ENCODE results near the gene EXOC6B. TPM values are rescaled to one million over a fixed set of nuclear protein-coding genes. Genes with fewer than 3 reads are reported as not detected.

The EXOC6B gene
- total and polyA plus RNA-seq, 5 experiments from 2014 or later = 3.3 to 20.1 (median 3.4) TPM

GRCh38 chr2:72350852-72351251, 475.0 kb downstream of the EXOC6B start:
- H3K27ac Mint-ChIP-seq = no peak overlapping the region
- no peaks in the 10 kb centered on the region for H3K27me3 Mint-ChIP-seq
- peaks cover 0 to 4% (median 0%) of the 10 kb centered on the region in 9 donors for H3K9me3 Mint-ChIP-seq
- no peak overlapping the region for H3K4me3 Mint-ChIP-seq
- no peak for DNase-seq
- H3K4me1 Mint-ChIP-seq = no peaks in the 10 kb centered on the region
- no peak for ATAC-seq
- POLR2A ChIA-PET = no interaction called here
- peaks cover 9 to 39% (median 12%) of the 10 kb centered on the region in 3 donors for H3K36me3 Mint-ChIP-seq

- POLR2A ChIA-PET = no interaction called here
Measured at GRCh38 chr2:72349016-72349415, 476.8 kb downstream of the EXOC6B start.

GRCh38 chr2:72347081-72347480, 478.8 kb downstream of the EXOC6B start:
- H3K4me3 Mint-ChIP-seq = no peak overlapping the region
- peaks cover 0 to 20% (median 4%) of the 10 kb centered on the region in 9 donors for H3K9me3 Mint-ChIP-seq
- H3K27ac Mint-ChIP-seq = no peak overlapping the region

More at GRCh38 chr2:72349016-72349415, 476.8 kb downstream of the EXOC6B start:
- Mint-ChIP-seq H3K9me3 (peaks cover 0 to 16% (median 4%) of the 10 kb centered on the region in 9 donors), H3K27me3 (no peaks in the 10 kb centered on the region), H3K4me1 (no peaks in the 10 kb centered on the region), H3K27ac (no peak overlapping the region), H3K36me3 (peaks cover 14 to 39% (median 26%) of the 10 kb centered on the region in 3 donors), H3K4me3 (no peak overlapping the region)
- DNase-seq (no peak), ATAC-seq (no peak)

GRCh38 chr2:72341639-72342038, 484.2 kb downstream of the EXOC6B start:
- H3K9me3 Mint-ChIP-seq = peaks cover 0 to 20% (median 3%) of the 10 kb centered on the region in 9 donors
- DNase-seq (no peak), ATAC-seq (no peak)
- no peaks in the 10 kb centered on the region for H3K4me1 Mint-ChIP-seq
- POLR2A ChIA-PET = no interaction called here
- H3K27me3 Mint-ChIP-seq = no peaks in the 10 kb centered on the region
- no peak overlapping the region for H3K4me3 Mint-ChIP-seq
- peaks cover 9 to 18% (median 14%) of the 10 kb centered on the region in 3 donors for H3K36me3 Mint-ChIP-seq
- H3K27ac Mint-ChIP-seq = no peak overlapping the region

More at GRCh38 chr2:72347081-72347480, 478.8 kb downstream of the EXOC6B start:
- Mint-ChIP-seq H3K4me1 (no peaks in the 10 kb centered on the region), H3K27me3 (no peaks in the 10 kb centered on the region), H3K36me3 (peaks cover 13 to 31% (median 27%) of the 10 kb centered on the region in 3 donors)
- POLR2A ChIA-PET = no interaction called here
- no peak for ATAC-seq
- DNase-seq = no peak

GRCh38 chr2:72340665-72341064, 485.2 kb downstream of the EXOC6B start:
- H3K36me3 Mint-ChIP-seq = peaks cover 9 to 15% (median 14%) of the 10 kb centered on the region in 3 donors
- no peak overlapping the region for H3K4me3 Mint-ChIP-seq

GRCh38 chr2:72338076-72338475, 487.8 kb downstream of the EXOC6B start:
- Mint-ChIP-seq H3K27ac (no peak overlapping the region), H3K9me3 (no peaks in the 10 kb centered on the region)
- POLR2A ChIA-PET = no interaction called here

More at GRCh38 chr2:72340665-72341064, 485.2 kb downstream of the EXOC6B start:
- H3K27ac Mint-ChIP-seq = no peak overlapping the region
- POLR2A ChIA-PET = no interaction called here
- DNase-seq (no peak), ATAC-seq (no peak)
- H3K9me3 Mint-ChIP-seq = peaks cover 0 to 20% (median 3%) of the 10 kb centered on the region in 9 donors
- H3K27me3 Mint-ChIP-seq = no peaks in the 10 kb centered on the region
- no peaks in the 10 kb centered on the region for H3K4me1 Mint-ChIP-seq

GRCh38 chr2:72332720-72333119, 493.1 kb downstream of the EXOC6B start:
- no peak overlapping the region for H3K4me3 Mint-ChIP-seq
- no peak for DNase-seq
- peaks cover 15% of the 10 kb centered on the region in 3 donors for H3K36me3 Mint-ChIP-seq
- POLR2A ChIA-PET = no interaction called here
- ATAC-seq = no peak
- H3K4me1 Mint-ChIP-seq = peaks cover 0 to 2% (median 0%) of the 10 kb centered on the region in 4 donors
- H3K27ac Mint-ChIP-seq = no peak overlapping the region
- peaks cover 0 to 3% (median 0%) of the 10 kb centered on the region in 9 donors for H3K9me3 Mint-ChIP-seq
- H3K27me3 Mint-ChIP-seq = no peaks in the 10 kb centered on the region

More at GRCh38 chr2:72338076-72338475, 487.8 kb downstream of the EXOC6B start:
- Mint-ChIP-seq H3K4me1 (no peaks in the 10 kb centered on the region), H3K27me3 (no peaks in the 10 kb centered on the region), H3K36me3 (peaks cover 3 to 6% (median 5%) of the 10 kb centered on the region in 3 donors), H3K4me3 (no peak overlapping the region)
- no peak for DNase-seq
- ATAC-seq = no peak

- ATAC-seq = no peak
- H3K4me3 Mint-ChIP-seq = no peak overlapping the region
- POLR2A ChIA-PET = no interaction called here
- no peaks in the 10 kb centered on the region for H3K27me3 Mint-ChIP-seq
- DNase-seq = no peak
- peaks cover 0 to 7% (median 0%) of the 10 kb centered on the region in 9 donors for H3K9me3 Mint-ChIP-seq
- H3K4me1 Mint-ChIP-seq = peaks cover 0 to 2% (median 0%) of the 10 kb centered on the region in 4 donors
- peaks cover 19 to 33% (median 20%) of the 10 kb centered on the region in 3 donors for H3K36me3 Mint-ChIP-seq
- H3K27ac Mint-ChIP-seq = no peak overlapping the region
Measured at GRCh38 chr2:72330652-72331051, 495.2 kb downstream of the EXOC6B start.

- DNase-seq (no peak), ATAC-seq (no peak)
- Mint-ChIP-seq H3K4me3 (no peak overlapping the region), H3K27me3 (no peaks in the 10 kb centered on the region), H3K9me3 (peaks cover 0 to 7% (median 3%) of the 10 kb centered on the region in 9 donors), H3K4me1 (peaks cover 0 to 2% (median 0%) of the 10 kb centered on the region in 4 donors), H3K27ac (no peak overlapping the region), H3K36me3 (peaks cover 12 to 41% (median 14%) of the 10 kb centered on the region in 3 donors)
- POLR2A ChIA-PET = no interaction called here
Measured at GRCh38 chr2:72326759-72327158, 499.1 kb downstream of the EXOC6B start.

- ATAC-seq = no peak
- DNase-seq = no peak
- Mint-ChIP-seq H3K27me3 (no peaks in the 10 kb centered on the region), H3K4me1 (peaks cover 0 to 2% (median 0%) of the 10 kb centered on the region in 4 donors), H3K27ac (no peak overlapping the region), H3K36me3 (peaks cover 12 to 49% (median 14%) of the 10 kb centered on the region in 3 donors), H3K4me3 (no peak overlapping the region), H3K9me3 (peaks cover 0 to 7% (median 3%) of the 10 kb centered on the region in 9 donors)
- POLR2A ChIA-PET = no interaction called here
Measured at GRCh38 chr2:72325592-72326422, 500.0 kb downstream of the EXOC6B start.

GRCh38 chr2:72316774-72317173, 509.1 kb downstream of the EXOC6B start:
- DNase-seq (no peak), ATAC-seq (no peak)
- peak overlapping the region in 1 of 10 donors; percentile 4 for H3K27ac Mint-ChIP-seq
- no peaks in the 10 kb centered on the region for H3K27me3 Mint-ChIP-seq
- H3K4me3 Mint-ChIP-seq = no peak overlapping the region
- H3K4me1 Mint-ChIP-seq = no peaks in the 10 kb centered on the region
- POLR2A ChIA-PET = no interaction called here
- peaks cover 0 to 29% (median 2%) of the 10 kb centered on the region in 3 donors for H3K36me3 Mint-ChIP-seq
- H3K9me3 Mint-ChIP-seq = peaks cover 0 to 4% (median 0%) of the 10 kb centered on the region in 9 donors

- H3K36me3 Mint-ChIP-seq = peaks cover 0 to 21% (median 13%) of the 10 kb centered on the region in 3 donors
- peaks cover 10 to 53% (median 30%) of the 10 kb centered on the region in 9 donors for H3K9me3 Mint-ChIP-seq
Measured at GRCh38 chr2:72300147-72300684, 525.6 kb downstream of the EXOC6B start.

GRCh38 chr2:72293620-72294019, 532.2 kb downstream of the EXOC6B start:
- H3K4me3 Mint-ChIP-seq = no peak overlapping the region
- peaks cover 0 to 6% (median 5%) of the 10 kb centered on the region in 3 donors for H3K36me3 Mint-ChIP-seq
- POLR2A ChIA-PET = no interaction called here
- H3K27me3 Mint-ChIP-seq = no peaks in the 10 kb centered on the region
- no peak overlapping the region for H3K27ac Mint-ChIP-seq
- H3K4me1 Mint-ChIP-seq = no peaks in the 10 kb centered on the region
- ATAC-seq (no peak), DNase-seq (no peak)
- peaks cover 0 to 18% (median 3%) of the 10 kb centered on the region in 9 donors for H3K9me3 Mint-ChIP-seq

More at GRCh38 chr2:72300147-72300684, 525.6 kb downstream of the EXOC6B start:
- Mint-ChIP-seq H3K4me3 (no peak overlapping the region), H3K27me3 (no peaks in the 10 kb centered on the region), H3K27ac (no peak overlapping the region), H3K4me1 (no peaks in the 10 kb centered on the region)
- ATAC-seq (no peak), DNase-seq (peak in 1 of 10 donors; percentile 54)
- POLR2A ChIA-PET = no interaction called here

All from naive thymus-derived CD8-positive, alpha-beta T cell (primary cell).